A549 treated with dexamethasone at 1 μM for 4 hours (cell line): Measurements from ENCODE around the gene ADIG. TPM values are rescaled to one million over a fixed set of nuclear protein-coding genes. Genes with fewer than 3 reads are reported as not detected.

ENCODE experiments used
- total RNA-seq: library from RNA; stranded (reverse); fragments of 200-300 nt; extraction: Qiagen RNA extraction; gene quantifications from 5 replicates; pipeline ENCODE4 v1.2.3, GENCODE V29; 2022

The ADIG gene
- not detected in 5 replicates for total RNA-seq

GRCh38 chr20:38581013-38581412 lies at the start of gene ADIG:
TSS of gene ADIG (plus strand) at chr20:38581197. CDS start at chr20:38581251, 54 bp downstream.

GRCh38 chr20:38601216-38602184 lies 20.5 kb downstream of the ADIG start, which contains the start of gene ARHGAP40:
TSS of gene ARHGAP40 (plus strand) at chr20:38601809.

Other genes starting within 250 kb of the ADIG start
- gene LBP, start 234.7 kb upstream of the ADIG start, total RNA-seq, result 0.97 to 1.5 TPM (median 1.1 TPM) in 5 replicates
- gene SNHG17, start 145.9 kb upstream of the ADIG start, total RNA-seq, result 163 to 192 TPM (median 179 TPM) in 5 replicates
- 14.2 to 23.0 TPM (median 20.5 TPM) in 5 replicates for gene RALGAPB, start 108.4 kb upstream of the ADIG start, total RNA-seq
- gene ARHGAP40, start 20.6 kb downstream of the ADIG start, total RNA-seq, result 0.06 TPM in 1 of 5 replicates, not detected in the others
- 0.04 TPM in 1 of 5 replicates, not detected in the others for gene SLC32A1, start 143.3 kb downstream of the ADIG start, total RNA-seq
- 7.8 to 10.0 TPM (median 9.4 TPM) in 5 replicates for gene ACTR5, start 167.3 kb downstream of the ADIG start, total RNA-seq
- 0.11 to 0.19 TPM (median 0.13 TPM) in 5 replicates for gene PPP1R16B, start 224.5 kb downstream of the ADIG start, total RNA-seq